T-helper 9 cell (primary cell): ENCODE data around the gene HADH.
"Not testable (repeated sequence)": the region's sequence is repeated elsewhere in the genome, so short reads cannot be mapped to it uniquely, and the experiment has no call there.

Experiments
- DNase-seq: peaks from one replicate; pipeline ENCODE4 v3.0.0-alpha.2; 2020
- total RNA-seq, 2 donors: gene quantifications; one replicate each; lab custom pipeline; 2026; lab: John Stamatoyannopoulos, UW

HADH gene
- total RNA-seq = 10.1 to 22.0 reads per million in 2 donors

DNA sequence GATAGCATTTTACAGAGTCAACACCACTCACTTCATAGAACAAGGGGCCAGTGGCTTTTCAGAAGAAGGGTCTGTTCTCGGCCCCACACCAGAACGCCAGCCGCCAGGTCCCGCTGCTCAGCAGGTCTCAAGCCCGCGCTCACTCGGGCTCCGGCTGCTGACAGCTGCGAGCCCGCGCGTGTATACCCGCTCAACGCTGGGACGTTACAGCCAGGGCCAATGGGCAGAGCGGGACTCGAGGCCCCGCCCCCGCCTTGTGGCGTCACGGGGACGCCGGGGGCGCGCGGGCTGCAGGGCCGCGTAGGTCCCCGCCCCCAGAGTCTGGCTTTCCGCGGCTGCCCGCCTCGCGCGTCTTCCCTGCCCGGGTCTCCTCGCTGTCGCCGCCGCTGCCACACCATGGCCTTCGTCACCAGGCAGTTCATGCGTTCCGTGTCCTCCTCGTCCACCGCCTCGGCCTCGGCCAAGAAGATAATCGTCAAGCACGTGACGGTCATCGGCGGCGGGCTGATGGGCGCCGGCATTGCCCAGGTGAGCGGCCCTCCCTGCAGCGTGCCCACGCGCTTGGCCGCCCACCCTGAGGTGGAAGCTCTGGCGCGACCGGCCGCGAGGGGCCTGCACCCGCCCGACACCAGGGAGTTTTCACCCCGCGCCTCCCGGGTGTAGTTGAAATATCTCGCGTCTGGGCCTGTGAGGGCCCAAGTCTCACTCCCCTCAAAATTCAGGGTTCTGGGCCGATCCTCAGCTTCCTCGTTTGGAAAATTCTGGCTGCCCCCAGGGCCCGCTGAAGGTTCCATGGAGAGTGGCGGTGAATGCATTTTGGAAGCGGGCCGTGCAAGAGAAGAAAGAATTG is at the start of gene HADH:
TSS of gene HADH (plus strand) at position 353 of the 850 bp plus-strand sequence. CDS start at position 397, 44 bp downstream.
- peak; percentile 91 for DNase-seq

DNA sequence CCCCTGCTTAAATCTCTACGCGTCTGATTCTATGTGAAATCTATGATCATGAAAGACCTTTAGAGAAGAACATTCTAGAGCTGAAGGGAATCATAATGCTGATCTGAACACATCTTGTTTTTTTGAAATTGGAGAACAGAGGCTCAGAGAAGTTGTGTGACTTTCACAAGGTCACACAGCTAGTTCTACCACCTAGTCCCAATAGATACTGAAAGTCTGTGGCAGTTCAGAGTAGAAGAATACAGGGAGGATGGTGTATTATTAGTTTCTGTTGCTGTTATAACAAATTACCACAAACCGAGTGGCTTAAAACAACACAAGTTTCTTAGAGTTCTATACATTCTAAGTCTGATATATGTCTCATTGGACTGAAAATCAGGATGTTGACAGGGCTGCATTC is 43.9 kb upstream of the HADH start:
- DNase-seq = no peak

DNA sequence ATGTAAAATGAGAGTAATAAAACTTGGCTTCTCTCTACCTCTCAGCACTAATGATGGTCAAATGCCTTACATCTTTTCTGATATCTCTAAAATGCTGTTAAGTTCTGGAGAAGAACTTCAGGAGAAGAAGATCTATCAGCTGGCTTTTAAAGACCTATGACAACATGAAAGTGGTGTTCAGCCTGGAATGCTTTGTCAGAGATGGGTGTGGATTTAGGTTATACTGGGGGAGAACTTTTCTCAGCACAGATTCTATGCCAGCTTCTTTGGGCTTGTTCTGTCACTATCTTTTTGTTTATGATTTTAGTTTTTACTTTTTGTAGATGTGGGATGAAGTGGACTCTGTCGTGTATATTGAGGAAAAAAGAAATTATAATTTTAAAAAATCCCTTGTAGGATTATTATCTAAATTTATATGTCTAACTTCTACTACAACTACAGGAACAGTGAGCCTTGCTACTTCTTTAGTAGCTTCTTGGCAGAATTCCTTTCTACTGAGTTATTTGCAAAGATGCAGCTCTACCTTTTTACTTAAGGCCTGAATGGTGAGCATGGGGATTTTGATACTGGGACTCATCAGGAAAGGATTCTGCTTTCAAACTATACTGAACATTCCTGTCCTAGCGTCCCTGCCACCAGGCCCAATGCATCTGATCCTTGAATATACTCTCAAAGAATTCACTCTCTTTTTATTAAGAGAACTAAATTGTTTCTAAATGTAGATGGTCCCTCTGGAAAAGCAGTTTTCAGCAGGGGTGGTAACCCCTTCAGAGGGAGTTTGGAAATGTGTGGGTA is 38.7 kb upstream of the HADH start:
- no peak for DNase-seq

DNA sequence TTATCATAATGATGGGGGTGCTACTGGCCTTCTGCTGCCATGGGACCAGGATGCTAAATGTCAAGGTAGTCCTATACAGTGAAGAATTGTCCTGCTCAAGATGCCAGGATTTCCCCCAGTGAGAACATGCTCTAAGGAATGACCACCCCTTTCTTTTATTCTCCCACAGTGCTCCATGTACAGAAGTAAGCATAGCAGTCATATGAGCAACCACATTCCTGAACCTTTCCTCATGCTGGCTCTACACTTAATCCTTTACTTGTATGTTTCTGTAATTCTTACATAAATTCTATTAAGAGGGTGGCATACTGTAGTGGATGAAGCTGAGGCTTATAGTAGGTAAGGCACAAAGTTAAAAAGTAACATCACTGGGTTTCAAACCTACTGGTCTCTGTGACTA is 38.1 kb upstream of the HADH start:
- no peak for DNase-seq

DNA sequence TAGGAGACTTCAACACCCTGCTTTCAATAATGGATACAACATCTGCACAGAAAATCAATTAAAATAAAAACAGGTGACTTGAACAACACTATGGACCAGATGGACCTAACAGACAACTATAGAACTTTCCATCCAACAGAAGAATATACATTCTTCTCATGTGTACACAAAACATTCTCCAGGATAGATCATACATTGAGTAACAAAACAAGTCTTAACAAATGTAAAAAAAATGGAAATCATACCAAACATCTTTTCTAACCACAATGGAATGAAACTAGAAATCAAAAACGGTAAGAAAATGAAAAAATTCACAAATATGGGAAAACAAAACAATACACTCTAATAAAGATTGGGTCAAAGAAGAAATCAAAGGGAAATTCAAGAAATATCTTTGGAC is 33.7 kb upstream of the HADH start:
- no peak for DNase-seq

DNA sequence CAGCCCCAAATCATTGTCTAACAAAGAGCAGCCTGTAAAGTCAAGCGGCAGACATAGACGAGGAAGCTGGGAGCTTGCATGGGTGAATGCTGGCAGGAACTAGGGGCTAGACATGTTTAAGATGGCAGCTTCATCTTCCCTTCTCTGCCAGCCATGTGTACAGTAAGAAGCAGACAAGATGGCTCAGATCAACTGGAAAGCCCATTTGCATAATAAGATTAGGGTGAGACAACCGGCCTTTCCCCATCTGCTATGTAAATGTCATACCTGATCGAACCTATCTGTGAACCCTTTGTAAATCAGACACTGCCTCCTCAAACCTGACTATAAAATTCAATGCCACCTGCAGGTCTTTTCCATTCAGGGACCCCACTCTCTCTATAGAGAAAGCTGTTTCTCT is 22.8 kb upstream of the HADH start:
- DNase-seq = no peak

DNA sequence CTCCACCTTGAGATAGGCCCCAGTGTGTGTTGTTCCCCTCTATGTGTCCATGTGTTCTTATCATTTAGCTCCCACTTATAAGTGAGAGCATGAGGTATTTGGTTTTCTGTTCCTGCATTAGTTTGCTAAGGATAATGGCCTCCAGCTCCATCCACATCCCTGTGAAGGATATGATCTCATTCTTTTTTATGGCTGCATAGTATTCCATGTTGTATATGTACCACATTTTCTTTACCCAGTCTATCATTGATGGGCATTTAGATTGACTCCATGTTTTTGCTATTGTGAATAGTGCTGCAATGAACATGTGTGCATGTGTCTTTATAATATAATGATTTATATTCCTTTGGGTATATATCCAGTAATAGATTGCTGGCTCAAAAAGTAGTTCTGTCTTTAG is 22.2 kb upstream of the HADH start:
- DNase-seq = not testable (repeated sequence)

DNA sequence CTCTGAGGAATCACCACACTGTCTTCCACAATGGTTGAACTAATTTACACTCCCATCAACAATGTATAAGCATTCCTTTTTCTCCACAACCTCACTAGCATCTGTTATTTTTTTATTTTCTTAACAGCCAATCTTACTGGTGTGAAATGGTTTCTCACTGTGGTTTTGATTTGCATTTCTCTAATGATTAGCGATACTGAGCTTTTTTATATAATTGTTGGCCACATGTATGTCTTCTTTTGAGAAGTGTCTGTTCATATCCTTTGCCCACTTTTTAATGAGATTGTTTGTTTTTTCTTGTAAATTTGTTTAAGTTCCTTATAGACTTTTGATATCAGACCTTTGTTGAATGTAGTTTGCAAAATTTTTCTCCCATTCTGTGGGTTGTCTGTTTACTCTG is 21.8 kb upstream of the HADH start:
- DNase-seq = not testable (repeated sequence)

DNA sequence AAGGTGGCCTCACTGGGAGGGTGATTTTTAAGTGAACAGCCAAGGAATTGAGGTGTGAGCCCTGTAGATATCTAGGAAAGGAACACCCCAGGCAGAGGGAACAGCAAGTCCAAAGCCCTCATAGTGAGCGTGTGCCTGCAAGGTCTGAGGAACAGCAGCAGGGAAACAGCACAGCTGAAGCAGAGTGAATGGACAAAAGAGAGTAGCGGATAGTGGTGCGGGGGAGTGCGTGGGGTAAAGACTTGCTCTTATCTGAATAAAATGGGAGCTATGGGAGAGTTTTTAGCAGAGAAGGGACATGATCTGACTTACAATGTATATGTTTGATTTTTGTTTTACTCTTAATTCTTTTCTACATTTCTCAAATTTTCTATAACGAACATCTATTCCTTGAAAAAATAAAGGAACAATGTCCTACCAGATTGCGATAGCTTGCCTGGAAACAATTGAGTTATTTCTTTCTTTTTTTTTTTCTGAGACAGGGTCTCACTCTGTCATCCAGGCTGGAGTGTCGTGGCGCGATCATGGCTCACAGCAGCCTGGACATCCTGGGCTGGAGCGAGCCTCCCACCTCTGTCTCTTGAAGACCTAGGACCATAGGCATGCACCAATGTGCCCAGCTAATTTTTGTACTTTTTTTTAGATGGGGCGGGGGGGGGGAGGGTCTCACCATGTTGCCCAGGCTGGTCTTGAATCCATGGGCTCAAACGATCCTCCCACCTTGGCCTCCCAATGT is 19.5 kb upstream of the HADH start:
- DNase-seq = no peak

DNA sequence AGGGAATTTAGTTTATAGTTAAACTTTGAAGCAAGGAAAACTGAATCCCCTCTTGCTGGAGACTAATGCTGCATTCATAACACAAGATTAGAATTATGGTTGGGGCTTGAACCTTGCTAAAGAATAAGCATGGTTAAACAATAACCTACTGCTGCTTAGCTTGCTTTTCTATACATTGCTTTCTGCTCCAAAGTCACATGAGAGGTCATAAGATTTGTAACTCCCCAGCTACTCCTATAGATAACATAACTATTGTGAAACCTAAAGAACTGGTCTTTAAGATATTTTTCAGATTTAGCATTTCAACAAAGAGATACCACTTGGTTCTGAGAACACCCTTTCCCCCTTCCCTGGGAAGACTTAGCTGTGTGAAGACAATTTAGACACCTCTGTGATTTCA is 17.1 kb upstream of the HADH start:
- DNase-seq = no peak

DNA sequence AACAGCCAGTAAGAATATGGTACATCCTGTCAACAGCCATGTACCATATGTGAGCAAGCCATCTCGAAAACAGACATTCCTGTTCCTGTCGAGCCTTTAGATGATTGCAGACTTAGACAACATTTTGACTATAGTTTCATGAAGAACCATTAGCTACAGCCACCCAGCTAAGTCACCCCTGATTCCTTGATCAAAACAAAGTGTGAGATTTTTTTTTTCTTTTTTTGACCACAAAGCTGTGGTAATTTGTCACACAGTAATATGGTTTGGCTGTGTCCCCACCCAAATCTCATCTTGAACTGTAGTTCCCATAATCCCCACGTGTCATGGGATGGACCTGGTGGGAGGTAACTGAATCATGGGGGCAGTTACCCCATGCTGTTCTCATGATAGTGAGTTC is 15.2 kb upstream of the HADH start:
- DNase-seq = no peak

DNA sequence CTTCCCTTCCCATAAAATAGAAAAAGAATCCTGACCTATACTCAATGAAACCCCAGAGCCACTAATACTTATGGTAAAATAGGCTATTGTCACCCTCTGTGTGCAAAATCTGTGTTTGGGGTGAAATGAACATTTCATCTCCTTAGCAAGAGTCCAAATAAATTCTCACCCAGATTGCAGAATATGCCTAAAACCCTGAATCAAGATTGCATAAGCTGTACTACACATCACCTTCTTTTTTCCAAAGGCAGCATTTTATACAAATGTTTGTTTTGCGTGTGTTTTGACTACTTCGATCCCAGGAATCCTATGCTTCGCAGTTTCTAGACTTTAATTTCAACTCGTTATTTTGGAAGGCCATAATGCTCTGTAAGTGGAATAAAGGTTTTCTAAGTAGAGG is 12.2 kb upstream of the HADH start:
- no peak for DNase-seq

DNA sequence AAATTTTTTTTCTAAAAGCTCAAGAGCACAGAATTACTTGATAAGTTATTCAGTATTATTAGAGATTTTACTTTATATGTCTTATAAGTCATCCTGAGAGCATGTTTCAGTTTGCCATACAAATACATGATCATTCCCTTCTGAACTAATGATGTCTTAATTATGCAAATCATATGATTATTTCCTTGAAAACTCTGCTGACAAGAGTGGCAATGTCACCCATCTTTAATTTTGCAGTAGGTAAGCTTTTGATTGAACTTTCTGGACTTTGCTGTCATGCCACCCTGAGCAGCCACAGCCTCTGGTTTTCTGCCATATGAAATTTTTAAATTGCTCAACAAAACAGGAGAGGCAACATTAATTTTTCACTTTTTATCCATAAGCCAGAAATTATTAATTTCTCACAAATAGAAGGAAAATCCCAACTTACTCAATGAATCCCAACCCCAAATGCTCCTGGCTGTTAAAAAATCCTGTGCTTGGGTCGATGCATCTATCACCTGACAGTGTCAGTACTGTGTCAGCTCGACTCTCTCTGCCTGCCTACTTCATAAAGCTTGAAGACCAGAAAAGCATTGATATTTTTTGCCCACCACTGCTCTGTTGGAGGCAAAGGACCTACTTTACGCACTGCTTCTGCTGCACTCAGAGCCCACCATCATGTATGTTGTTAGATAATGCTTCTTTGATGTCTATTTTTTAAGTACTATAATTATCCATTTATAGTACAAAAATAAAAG is 11.6 kb upstream of the HADH start:
- no peak for DNase-seq

DNA sequence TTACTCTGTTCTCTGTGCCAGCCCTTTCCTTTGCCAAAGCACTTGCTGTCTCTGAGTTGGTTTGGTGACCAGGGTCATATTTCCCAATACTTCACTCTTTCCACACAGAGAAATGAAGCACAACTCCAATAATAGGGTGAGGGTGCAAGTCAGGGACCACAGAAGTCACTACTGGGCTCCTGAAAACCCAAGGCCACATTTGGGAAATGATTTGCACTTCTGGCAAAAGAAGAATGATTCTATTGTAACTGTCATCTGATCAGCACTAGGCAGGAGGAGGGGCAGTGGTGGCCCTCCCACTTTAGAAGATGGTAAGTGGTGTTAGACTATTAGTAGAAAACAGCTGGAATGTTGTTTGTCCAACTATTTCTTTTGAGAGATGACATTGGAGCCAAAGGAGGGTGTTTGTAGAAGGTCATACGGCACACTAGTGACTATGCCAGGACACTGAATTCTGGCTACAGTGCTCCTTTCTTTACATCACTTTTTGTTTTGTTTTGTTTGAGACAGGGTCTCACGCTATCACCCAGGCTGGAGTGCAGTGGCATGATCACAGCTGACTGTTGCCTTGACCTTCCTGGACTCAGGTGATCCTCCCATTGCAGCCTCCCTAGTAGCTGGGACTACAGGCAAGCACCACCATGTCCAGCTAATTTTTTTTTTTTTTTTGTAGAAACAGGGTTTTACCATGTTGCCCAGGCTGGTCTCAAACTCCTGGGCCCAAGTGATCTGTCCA is 10.8 kb upstream of the HADH start:
- DNase-seq = no peak

DNA sequence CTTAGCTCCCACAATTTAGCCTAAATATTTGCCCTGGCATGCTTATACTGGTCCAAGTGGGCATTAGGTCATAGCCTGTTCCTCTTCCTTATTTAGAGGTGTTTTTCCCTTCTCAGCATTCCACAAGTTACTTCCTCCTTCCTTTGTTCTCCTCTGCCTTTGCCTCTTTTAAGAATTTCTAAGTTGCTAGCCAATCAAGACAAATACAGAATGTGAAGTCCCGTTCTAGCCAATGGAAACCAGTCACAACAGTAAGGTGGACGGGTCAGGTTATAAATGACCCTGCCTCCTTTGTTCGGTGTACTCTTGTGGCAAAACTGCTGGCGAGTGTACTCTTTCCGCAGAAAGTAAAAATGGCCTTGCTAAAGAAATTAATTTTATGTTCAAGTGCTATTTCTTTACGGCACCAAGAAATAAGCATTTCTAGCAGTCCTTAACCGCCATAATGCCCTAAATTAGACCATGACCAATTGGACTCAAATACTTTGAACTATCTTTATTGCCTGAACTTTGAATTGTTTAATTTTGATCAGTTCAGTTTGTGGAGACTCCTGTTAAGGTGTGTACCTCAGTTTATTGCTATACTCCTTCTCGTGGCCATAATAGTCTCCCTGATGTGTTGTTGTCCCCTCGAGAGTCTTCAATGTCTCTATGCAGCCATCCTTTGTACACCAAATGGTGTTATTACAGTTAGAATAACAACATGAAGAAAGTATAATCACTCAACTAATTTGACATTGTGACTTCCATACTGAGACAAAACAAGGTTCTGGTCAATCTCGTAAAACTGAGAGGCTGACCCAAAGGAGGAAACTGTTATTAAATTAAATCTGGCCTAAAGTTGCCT is 1.6 kb upstream of the HADH start:
- no peak for DNase-seq

DNA sequence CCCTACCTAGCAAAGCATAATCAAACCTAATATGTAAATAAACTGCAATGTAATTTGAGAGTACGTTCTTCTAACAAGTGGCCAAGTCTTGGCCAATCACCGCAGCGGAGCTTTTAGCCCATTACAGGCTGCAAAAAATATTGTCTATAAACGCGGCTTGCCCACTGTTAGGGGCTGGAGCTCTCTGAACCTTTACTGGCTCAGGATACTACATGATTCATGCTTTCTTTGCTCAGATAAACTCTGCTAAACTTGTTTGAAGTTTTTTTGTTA is 990 bp upstream of the HADH start:
- DNase-seq = no peak

DNA sequence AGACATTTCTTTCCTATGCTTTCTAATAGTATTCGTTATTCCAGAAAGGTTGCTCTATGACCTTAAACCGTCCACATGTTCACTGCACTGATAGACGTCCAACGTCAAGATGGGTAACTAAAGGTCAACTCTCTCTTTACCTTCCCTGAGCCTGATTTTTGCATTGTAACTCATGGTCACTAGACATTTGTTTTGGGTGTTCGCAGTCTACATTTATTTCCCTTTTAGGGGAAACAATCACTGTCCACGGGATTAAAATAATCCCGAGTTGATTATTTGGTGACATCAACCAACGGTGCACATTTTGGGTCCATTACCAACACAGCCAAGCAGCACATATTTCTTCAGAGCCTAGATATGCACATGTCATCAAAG is 540 bp upstream of the HADH start:
- DNase-seq = no peak

DNA sequence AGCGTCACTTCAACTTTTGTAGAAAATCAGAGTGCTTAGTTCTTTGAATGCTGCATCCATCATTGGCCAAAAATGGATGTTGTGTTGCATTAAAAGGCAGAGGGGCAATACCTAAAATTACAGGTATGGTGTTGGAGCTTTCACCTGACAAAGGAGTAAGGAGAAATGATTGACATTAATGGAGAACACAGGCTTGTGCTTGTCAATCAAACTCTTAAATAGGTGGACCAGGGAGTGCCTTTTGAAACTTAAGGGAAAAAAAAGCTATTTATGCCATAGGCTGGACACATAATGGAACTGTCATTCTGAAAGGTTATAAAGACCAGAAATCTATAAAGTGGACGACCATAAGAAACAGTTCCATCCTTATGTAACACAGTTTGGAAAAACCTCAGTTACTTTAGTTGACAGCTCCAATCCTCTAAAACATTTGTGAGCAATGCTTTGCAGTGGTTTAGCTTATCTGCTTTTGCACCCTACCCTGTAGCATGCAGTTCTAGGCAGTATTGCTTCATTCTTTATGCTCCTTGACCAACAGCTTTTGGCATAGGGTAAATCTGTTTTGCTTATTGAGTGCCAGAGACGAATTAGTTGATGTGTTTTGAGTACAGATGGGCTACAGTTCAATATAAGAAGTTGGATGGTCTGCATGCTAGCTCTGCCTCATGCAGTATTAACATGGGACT is 2.4 kb downstream of the HADH start:
- no peak for DNase-seq

DNA sequence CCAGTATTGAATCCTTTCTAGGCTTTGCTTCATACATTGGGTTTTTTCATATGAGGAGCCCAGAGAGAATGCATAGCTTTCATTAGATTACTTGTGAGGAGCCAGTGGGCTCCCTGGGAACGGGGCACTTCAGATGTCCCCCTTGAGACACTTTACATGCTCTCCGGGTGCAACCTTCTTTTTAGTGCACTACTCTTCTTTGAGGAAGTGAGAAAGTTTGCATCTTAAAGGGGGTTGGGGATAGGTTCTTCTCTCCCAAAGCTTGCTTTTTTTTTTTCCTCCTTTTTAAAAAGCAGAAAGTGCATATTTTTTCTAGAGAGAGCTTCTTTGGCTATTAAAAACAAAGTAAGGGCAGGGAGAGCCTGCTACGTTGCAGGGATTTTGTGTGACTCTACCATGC is 4.3 kb downstream of the HADH start:
- no peak for DNase-seq

DNA sequence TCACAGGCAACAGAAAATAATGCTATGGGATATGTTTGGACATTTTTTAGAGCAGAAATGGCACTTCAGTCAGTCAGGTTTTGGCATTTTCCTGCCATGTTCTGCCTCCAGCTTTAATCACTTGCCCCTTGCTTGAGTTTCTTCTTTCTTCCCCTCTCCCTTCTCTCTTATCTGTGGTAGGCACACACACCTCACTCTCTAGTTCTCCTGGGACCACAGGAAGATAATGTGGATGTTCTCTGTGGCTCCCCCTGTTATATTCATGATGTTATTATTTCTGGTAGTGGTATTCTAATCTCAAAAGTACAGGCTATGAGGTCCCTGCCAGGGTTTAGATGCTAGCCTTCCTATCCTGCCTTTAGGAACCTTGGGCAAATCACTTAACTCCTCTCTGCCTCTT is 5.2 kb downstream of the HADH start:
- DNase-seq = no peak
